Fibroblast of skin of abdomen (primary cell): ENCODE results near the gene HDGF. TPM values are rescaled to one million over a fixed set of nuclear protein-coding genes. Genes with fewer than 3 reads are reported as not detected.

Source experiments
- DNase-seq: peaks from one replicate; pipeline ENCODE4 v3.0.0-alpha.2; 2013
- polyA plus RNA-seq, 2 experiments: library from polyadenylated mRNA; unstranded; fragments of 120-200 nt; gene quantifications; one replicate each; pipeline ENCODE4 v1.2.1, GENCODE V29; 2013; ENCODE audit not compliant: insufficient read length in 2 of 2

Gene HDGF
- 291 TPM for polyA plus RNA-seq (2013, experiment 1 of 2; ENCODE audit: insufficient read length)
- polyA plus RNA-seq (2013, experiment 2 of 2; ENCODE audit: insufficient read length): 276 TPM

DNA sequence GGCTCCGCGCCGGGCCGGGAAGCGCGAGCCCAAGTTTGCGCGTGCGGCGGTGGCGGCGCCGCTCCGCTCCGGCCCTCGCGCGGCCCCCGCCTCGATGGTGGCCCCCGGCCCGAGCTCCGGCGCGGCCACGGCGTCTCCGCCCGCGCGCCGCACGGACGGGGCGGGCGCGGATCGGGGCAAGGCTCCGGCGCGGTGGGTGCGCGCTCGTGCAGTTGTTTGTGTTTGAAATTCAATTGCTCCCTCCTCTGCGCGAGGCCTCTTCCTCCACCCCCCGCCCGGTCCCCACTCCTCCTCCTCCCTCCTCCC, at the start of gene HDGF:
Gene HDGF (minus strand): TSS at position 225 of the 306 bp plus-strand sequence. CDS start 246 bp downstream, outside the sequence.
- DNase-seq: no peak

DNA sequence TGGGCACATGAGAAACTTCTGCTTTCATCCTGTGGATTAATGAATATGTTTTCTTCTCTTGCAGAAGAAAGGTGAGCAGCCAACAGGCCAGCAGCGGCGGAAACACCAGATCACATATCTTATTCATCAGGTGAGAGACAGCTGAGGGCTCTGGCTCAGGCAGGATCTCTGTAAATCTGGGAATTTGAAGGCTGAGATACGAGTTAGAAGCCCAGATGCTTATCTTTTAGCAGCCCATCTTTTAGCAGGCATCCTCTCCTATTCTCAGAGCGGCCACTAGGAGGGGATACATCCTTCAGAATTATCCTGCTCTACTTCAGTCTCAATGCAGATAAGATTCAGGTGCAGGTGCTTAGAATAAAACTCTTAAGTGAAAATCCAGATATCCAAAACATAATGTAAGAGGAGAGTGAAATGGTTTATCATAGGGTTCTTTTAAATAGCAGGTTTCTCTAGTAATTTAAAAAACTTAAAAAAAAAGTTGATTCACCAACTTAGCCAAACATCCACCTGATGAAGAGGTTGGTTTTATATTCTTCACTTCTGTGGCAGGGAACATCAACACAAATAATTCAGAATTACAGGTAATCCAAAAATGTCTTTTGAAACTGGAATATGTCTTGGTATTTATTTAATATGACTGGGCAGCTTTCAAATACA, 45.9 kb upstream of the HDGF start:
- peak; percentile 58 for DNase-seq

DNA sequence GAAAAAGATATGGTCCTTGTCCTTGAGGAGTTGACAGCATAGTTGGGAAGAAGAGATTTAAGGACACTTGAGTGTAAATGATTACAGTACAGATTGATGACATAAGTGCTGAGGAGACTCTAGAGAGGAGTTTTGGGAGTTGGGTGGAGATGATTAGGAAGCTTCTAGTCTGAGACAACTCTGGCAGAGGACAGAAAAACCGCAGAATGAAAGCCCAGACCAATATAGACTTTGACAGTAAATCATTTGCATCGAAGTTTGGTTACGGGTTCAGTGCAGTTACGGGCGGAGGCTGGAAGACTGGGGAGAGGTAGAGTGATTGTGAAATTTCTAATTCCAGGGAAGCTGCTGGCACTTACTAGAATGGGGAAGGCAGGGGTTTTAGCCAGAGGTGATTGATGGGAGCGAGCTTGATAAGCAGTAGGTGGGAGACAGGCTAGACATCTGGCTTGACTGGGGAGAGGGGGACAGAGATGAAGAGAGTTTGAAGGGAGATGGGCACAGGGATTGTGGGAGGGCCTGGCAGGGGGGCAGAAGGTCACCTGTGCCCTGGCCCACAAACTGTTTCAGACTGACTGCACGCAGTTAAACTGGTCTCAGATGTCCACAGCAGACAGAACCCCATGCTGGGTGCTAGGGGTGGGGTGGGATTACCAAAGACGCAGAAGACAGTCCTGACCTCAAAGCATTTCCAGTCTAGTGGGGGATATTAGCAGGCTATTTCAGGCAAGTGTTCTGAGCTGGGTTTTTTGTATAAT, 45.0 kb upstream of the HDGF start:
- DNase-seq: peak; percentile 91

- DNase-seq: peak; percentile 74
Observed at GRCh38 chr1:156795787-156796186, 44.3 kb upstream of the HDGF start.

- no peak for DNase-seq
Observed at GRCh38 chr1:156795374-156795733, 43.9 kb upstream of the HDGF start.

DNA sequence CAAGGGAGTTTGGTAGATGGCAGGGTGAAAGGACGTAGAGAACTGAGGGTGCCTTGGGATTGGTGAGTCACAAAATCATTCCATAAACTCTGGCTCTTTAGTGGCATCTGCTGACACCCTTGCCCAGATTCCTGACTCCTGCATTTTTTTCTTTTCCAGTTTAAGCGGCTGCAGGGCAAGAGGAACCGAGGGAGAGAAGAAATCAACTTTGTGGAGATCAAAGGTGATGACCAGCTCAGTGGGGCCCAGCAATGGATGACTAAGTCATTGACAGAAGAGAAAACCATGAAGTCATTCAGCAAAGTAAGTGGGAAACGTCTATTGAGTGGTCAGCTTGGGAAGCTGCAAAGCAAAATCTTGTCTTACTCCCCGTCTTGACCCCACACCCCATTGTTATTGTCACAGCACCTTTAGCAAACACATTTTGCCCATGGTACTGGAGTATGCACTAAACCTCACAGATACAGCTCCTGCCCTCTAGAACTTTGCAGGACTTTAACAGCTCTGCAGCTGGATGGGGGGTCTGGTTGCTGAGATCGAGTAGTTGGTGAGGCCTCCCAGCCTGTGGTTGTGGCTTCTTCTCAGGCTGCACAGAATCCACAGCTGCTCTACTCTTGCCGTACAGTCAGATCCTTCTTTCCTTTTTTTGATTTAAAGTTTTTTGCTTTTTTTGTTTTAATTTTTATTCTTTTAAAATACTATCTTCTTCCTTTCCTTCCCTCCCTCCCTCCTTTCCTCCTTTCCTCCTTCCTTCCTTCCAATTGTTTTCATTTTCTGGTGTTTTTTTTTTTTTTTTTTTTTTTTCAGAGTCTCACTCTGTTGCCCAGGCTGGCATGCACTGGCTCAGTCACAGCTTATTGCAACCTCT, 43.3 kb upstream of the HDGF start:
- DNase-seq: no peak

GRCh38 chr1:156789621-156790318, 38.3 kb upstream of the HDGF start:
- no peak for DNase-seq

DNA sequence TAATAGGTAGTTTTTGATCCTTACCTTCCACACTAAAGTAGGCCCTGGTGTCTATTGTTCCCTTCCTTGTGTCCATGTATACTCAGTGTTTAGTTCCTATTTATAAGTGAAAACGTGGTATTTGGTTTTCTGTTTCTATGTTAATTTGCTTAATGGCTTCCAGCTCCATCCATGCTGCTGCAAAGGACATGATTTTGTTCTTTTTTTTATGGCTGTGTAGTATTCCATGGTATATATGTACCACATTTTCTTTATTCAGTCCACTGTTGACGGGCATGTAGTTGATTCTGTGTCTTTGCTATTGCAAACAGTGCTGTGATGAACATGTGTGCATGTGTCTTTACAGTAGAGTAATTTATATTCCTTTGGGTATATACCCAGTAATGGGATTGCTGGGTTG, 36.7 kb upstream of the HDGF start:
- DNase-seq: no peak

DNA sequence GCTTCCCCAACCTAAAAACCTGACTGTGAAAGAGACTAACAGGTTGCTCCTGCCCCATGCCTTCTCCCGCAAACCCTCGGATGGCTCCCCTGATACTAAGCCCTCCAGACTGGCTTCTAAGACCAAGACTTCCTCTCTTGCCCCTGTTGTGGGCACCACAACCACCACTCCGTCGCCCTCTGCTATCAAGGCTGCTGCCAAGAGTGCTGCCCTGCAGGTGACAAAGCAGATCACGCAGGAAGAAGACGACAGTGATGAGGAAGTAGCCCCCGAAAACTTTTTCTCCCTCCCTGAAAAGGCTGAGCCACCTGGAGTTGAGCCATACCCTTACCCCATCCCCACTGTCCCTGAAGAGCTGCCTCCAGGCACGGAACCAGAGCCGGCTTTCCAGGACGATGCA, 35.2 kb upstream of the HDGF start:
- no peak for DNase-seq

- DNase-seq: no peak
Observed at GRCh38 chr1:156785458-156785857, 34.0 kb upstream of the HDGF start.

- DNase-seq: peak; percentile 37
Observed at GRCh38 chr1:156781585-156782186, 30.2 kb upstream of the HDGF start.

GRCh38 chr1:156777573-156777972, 26.1 kb upstream of the HDGF start:
- DNase-seq: no peak

DNA sequence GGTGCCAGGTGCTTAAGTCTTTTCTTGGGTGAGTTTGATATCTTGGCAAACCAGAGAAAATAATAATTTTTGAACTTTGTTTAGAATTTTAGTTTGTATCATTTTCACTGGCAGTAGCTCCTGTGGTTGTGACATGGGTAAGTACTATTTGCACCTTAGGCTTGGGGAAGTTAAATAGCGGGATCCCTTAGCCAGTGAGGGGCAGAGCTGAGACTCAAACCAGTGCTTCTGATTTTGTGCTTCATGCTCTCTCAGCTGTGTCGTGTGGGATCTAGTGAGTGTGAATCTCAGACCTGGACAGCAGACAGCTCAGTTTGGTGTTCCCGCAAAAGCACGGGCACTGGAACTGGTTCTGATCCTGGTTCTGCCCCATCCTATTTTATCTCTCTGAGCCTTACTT, 25.5 kb upstream of the HDGF start:
- DNase-seq: no peak

DNA sequence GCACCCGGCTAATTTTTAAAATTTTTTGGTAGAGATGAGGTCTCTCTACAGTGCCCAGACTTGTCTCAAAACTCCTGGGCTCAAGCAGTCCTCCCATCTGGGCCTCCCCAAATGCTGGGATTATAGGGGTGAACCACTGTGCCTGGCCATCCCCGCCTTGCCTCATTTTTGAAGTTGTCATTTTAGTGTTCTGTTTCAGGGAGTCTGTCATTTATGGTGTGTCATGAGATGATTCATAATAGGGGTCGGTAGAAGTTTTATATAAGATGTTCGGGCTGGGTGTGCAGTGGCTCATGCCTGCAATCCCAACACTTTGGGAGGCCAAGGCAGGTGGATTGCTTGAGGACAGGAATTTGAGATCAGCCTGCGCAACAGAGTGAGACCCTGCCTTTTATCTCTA, 24.3 kb upstream of the HDGF start:
- DNase-seq: no peak

DNA sequence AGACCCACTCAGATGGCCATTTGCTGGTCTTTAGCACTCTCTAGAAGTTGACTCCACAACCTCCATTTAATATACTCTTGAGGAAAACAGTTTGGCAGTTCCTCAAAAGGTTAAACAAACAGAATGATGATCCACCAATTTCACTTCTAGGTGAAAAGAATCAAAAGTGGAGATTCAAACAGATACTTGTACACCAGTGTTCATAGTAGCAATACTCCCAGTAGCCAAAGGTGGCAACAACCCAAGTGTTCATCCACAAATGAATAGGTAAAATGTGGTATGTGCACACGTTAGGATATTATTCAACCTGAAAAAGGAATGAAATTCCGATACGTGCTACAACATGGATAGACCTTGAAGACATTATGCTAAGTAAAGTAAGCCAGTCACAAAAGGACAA, 22.1 kb upstream of the HDGF start:
- DNase-seq: no peak

DNA sequence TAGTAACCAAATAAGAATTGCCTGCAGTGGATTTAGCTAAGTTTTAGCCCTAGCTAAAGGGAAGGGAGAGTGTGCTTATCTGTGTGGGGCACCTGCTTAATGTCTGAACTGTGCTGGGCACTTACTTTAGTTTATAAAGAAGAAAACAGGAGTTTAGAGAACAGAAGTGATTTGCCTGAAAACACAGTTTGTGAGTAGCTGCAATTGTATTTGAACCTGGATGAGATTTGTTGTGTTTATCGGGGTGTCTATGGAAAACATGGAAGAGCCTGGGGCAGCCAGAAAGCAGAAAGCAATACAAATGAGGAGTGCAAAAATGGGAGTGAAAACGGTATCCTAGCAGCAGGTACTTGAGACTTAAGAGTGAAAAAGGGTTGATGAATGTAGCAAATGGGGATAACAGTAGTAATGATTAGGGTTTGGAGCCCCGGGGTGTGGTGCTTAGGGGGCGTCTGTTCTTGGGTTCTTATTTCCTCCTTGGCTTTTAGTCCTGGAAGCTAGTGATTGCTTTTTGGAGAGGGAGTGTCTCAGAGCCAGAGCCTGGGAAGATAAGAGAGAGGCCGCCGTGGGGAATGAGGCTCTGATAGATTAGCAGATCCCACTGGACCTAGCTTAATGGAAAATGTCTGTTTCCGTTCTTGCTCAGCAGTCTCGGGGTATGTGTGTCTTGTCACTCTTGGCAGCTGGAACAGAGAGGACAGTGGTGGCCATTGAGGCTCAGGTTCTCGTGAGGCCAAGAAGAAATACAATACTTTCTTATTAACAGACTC, 21.4 kb upstream of the HDGF start:
- DNase-seq: no peak

- no peak for DNase-seq
Observed at GRCh38 chr1:156772222-156772621, 20.7 kb upstream of the HDGF start.

DNA sequence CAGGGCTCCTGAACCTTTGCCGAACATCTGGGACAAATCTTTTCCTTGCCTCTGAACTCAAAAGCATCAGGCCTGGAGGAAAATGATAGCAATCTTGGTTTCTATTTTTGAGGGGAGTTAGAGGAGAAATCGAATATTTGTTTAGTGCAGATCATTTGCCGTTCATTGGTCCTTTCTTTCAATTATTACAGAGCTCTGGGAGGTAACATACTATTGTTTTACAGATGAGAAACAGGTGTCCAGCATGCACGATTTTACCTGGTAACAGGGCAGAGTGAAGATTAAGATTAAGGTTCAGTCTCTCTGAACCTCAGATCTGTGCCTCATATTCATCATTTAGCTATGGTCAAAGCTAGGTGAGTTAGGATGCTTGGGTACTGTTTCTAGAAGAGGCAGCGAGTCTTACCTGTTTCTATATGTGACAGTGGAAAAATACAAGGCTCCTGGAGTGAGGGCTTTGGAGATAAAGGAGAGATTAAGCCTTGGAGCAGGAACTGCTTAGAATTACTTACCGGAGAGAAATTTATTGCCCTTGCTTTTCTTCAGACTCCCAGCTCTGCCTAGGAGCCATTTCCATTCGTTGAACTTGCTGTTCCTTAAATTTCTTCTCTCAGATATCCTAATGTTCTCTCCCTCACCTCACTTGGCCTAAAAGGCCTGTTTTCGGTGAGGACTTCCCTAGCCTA, 17.3 kb upstream of the HDGF start:
- DNase-seq: no peak

- DNase-seq: no peak
Observed at GRCh38 chr1:156767879-156768604, 16.6 kb upstream of the HDGF start.
